Upper lobe of right lung (tissue), 1 donor: Measurements from ENCODE around the gene ALOX12B. TPM values are rescaled to one million over a fixed set of nuclear protein-coding genes. Genes with fewer than 3 reads are reported as not detected.

Experiments
- ATAC-seq: fragments of 200-7000 bp; cut with Tn5 transposase; one replicate; pipeline ENCODE4 v1.9.1; 2020; ENCODE audit warnings: mild to moderate bottlenecking, moderate library complexity
- DNase-seq: peaks from one replicate; pipeline ENCODE4 v3.0.0-alpha.2; 2020
- H3K27ac ChIP-seq: fragments of 200-600 bp; one replicate; pipeline ENCODE4 v1.8.0; 2022
- H3K27me3 ChIP-seq: fragments of 200-600 bp; one replicate; pipeline ENCODE4 v1.8.0; 2022; ENCODE audit warnings: mild to moderate bottlenecking
- H3K36me3 ChIP-seq: fragments of 200-600 bp; one replicate; pipeline ENCODE4 v1.8.0; 2022
- H3K4me1 ChIP-seq: fragments of 200-600 bp; one replicate; pipeline ENCODE4 v1.8.0; 2022
- H3K4me3 ChIP-seq: fragments of 200-600 bp; one replicate; pipeline ENCODE4 v1.8.0; 2022; ENCODE audit warnings: mild to moderate bottlenecking
- H3K9me3 ChIP-seq: fragments of 200-600 bp; one replicate; pipeline ENCODE4 v1.8.0; 2022
- intact Hi-C: fragments of 100-400 bp; cut with DNase I; formaldehyde crosslinking; loops from one replicate; pipeline ENCODE4 v1.11.0; 2022
- total RNA-seq: library from RNA; stranded (reverse); fragmentation: NEBNext Ultra II Directional; extraction: Animal tissue kit (Norgen Biotek cat#: 25700); gene quantifications from one replicate; pipeline ENCODE4 v1.2.1, GENCODE V29; 2021
- TF ChIP-seq, protein P1 (sequence below): fragments of 200-600 bp; IDR thresholded peaks from one replicate; pipeline ENCODE4 v1.8.0; 2022; ENCODE audit warnings: antibody characterized with exemption
- donor health status: DM: no; HTN: yes; CAD: no; lungs with severe emphysema.

Gene ALOX12B
- total RNA-seq, 1 donor from 2014 or later, result not detected

DNA sequence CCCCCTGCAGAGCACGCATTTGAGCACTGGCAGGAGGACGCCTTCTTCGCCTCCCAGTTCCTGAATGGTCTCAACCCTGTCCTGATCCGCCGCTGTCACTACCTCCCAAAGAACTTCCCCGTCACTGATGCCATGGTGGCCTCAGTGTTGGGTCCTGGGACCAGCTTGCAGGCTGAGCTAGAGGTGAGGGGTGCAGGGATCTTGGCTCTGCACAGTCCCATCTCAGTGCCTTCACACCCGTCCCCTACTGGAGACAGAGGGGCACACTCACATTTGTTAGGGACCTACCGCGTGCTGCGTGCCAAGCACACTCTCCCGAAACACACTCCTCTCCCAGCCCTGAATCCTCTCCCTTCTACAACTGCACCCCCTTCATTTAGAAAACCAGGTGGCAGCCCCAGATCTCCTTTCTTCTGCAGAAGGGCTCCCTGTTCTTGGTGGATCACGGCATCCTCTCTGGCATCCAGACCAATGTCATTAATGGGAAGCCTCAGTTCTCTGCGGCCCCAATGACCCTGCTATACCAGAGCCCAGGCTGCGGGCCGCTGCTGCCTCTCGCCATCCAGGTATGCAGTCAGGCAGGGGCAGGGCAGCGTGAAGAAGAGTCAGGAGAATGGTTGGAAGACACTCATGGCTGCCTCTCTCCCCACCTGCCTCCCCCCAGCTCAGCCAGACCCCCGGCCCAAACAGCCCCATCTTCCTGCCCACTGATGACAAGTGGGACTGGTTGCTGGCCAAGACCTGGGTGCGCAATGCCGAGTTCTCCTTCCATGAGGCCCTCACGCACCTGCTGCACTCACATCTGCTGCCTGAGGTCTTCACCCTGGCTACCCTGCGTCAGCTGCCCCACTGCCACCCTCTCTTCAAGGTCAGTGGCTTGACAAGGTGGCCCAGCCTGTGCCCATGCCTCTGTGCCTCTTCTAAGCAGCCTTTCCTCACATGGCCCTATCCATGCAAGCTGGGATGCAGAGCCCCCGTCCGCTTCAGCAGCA lies 42.4 kb downstream of the ALOX12B start:
- DNase-seq (no peak), ATAC-seq (no peak)
- no peaks in the 10 kb centered on the region for H3K27me3 ChIP-seq
- peaks cover 14% of the 10 kb centered on the region for H3K4me1 ChIP-seq
- intact Hi-C loops, result no loop called here
- H3K9me3 ChIP-seq, result no peaks in the 10 kb centered on the region
- no peak overlapping the region for H3K27ac ChIP-seq
- no peak overlapping the region for H3K4me3 ChIP-seq
- TF ChIP-seq, protein P1, sequence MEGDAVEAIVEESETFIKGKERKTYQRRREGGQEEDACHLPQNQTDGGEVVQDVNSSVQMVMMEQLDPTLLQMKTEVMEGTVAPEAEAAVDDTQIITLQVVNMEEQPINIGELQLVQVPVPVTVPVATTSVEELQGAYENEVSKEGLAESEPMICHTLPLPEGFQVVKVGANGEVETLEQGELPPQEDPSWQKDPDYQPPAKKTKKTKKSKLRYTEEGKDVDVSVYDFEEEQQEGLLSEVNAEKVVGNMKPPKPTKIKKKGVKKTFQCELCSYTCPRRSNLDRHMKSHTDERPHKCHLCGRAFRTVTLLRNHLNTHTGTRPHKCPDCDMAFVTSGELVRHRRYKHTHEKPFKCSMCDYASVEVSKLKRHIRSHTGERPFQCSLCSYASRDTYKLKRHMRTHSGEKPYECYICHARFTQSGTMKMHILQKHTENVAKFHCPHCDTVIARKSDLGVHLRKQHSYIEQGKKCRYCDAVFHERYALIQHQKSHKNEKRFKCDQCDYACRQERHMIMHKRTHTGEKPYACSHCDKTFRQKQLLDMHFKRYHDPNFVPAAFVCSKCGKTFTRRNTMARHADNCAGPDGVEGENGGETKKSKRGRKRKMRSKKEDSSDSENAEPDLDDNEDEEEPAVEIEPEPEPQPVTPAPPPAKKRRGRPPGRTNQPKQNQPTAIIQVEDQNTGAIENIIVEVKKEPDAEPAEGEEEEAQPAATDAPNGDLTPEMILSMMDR, result no peak
- no peaks in the 10 kb centered on the region for H3K36me3 ChIP-seq

DNA sequence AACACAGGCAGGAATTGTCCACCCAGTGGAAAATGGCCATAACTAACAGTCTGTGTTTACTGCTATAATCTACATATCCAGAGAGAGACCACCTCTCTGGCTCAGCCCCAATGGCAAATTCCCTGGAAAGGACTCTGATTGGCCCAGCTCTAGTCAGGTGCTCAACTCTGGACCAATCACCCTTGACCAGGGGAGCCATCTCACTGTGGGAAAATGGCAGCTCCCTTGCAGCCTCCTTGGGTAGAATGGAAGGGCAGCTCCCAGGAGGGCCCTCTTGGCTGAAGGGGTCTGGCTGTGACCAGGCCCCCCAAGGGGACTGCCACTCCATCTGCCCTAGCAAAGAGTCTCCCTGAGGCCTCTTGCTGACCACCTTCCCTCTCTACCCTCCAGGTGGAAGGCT lies 45.5 kb downstream of the ALOX12B start:
- TF ChIP-seq, protein P1, result no peak
- peaks cover 14% of the 10 kb centered on the region for H3K4me1 ChIP-seq
- no peaks in the 10 kb centered on the region for H3K36me3 ChIP-seq
- DNase-seq, result no peak
- H3K27me3 ChIP-seq, result peaks cover 13% of the 10 kb centered on the region
- H3K9me3 ChIP-seq, result no peaks in the 10 kb centered on the region
- H3K27ac ChIP-seq, result peak overlapping the region; percentile 83
- peak overlapping the region; percentile 14 for H3K4me3 ChIP-seq
- ATAC-seq, result no peak
- intact Hi-C loops, result no loop called here

DNA sequence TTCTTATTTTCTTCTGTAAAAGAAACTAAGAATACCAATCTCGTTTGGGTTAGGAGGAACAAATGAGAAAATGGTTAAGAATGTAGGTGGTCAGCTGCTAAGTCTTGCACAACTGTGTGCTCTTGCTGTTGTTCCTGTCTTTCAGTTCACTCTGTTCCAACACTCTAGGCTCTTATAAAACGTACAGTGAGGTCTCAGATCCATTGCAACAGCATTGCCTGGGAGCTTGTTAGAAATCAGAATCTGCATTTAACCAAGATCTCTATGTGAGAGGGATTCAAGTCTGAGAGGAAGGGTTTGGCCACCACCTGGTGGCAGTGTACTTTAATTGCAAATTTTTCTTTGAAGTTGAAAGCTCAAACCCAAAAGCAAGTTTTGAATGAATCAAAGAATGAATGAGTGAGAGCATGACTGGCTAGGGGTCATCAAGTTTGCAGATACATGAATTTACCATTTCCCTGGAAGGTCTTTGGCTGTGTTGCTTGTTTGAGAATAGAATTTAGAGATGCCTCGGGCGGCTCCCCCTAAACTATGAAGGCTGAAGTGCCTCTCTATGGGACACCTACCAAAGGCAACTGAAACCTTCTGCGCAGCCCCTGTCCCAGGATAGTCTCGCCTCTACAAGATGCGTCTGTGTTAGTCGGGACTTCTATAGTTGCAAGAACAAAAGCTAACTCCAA lies 46.1 kb downstream of the ALOX12B start:
- TF ChIP-seq, protein P1, result peak; percentile 53
- H3K4me1 ChIP-seq, result peaks cover 14% of the 10 kb centered on the region
- peak overlapping the region; percentile 83 for H3K27ac ChIP-seq

DNA sequence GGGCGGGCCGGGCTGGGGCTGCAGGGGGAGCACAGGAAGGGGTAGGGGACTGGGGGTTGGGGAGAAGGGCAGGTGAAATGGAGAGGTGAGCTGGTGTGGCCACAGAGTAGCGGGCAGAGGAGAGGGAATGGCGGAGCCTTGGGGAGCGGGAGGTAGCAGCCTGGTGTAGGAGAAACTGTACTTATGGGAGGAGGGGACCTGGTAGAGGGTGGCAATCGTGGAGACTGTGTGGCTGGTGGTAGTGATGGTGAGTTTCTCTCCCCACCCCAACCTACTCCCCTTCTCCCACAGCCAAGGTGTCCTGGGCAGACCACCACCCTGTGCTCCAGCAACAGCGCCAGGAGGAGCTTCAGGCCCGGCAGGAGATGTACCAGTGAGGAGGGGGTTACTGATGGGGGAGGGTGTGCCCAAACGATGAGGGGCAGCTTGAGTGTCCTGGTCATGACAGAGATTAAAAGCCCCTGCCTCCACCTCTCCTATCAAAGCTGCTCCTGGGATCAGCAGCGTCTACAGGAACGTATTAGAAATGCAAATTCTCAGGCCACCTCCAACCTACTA lies 47.8 kb downstream of the ALOX12B start:
- ATAC-seq (no peak), DNase-seq (no peak)
- Histone ChIP-seq H3K27me3 (peaks cover 13% of the 10 kb centered on the region), H3K27ac (peak overlapping the region; percentile 83), H3K36me3 (no peaks in the 10 kb centered on the region), H3K4me1 (peaks cover 14% of the 10 kb centered on the region), H3K9me3 (no peaks in the 10 kb centered on the region), H3K4me3 (peak overlapping the region; percentile 55)
- intact Hi-C loops, result no loop called here
- TF ChIP-seq, protein P1, result no peak

More for the DNA sequence above, 46.1 kb downstream of the ALOX12B start:
- H3K9me3 ChIP-seq, result no peaks in the 10 kb centered on the region
- peak; percentile 83 for ATAC-seq
- H3K4me3 ChIP-seq, result peak overlapping the region; percentile 55
- intact Hi-C loops, result no loop called here
- no peak for DNase-seq
- no peaks in the 10 kb centered on the region for H3K36me3 ChIP-seq
- H3K27me3 ChIP-seq, result peaks cover 13% of the 10 kb centered on the region

DNA sequence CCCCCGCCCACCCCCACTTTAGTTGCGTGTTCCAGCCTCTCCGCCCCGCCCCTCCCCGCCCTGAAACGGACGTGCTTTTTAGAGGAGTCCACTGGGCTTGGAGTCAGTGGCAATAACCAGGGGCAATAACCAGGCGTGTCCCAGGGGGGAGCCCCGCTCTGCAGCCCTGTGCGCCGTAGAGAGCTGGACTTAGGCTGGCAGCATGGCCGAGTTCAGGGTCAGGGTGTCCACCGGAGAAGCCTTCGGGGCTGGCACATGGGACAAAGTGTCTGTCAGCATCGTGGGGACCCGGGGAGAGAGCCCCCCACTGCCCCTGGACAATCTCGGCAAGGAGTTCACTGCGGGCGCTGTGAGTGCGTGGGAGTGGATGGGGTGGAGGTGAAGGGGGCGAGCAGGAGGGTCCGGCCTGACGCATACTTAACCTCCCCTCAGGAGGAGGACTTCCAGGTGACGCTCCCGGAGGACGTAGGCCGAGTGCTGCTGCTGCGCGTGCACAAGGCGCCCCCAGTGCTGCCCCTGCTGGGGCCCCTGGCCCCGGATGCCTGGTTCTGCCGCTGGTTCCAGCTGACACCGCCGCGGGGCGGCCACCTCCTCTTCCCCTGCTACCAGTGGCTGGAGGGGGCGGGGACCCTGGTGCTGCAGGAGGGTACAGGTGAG lies 48.4 kb downstream of the ALOX12B start, which contains the start of gene ALOX15B:
Gene ALOX15B (plus strand): TSS at position 106 of the 657 bp plus-strand sequence. CDS start 97 bp downstream, at position 203.
- H3K4me3 ChIP-seq, result peak within 1 kb of the TSS; percentile 55
- peaks cover 14% of the 10 kb centered on the region for H3K4me1 ChIP-seq
- DNase-seq, result peak; percentile 92
- no peaks in the 10 kb centered on the region for H3K36me3 ChIP-seq
- peak within 1 kb of the TSS; percentile 83 for H3K27ac ChIP-seq
- H3K9me3 ChIP-seq, result no peaks in the 10 kb centered on the region
- peaks cover 13% of the 10 kb centered on the region for H3K27me3 ChIP-seq
- ATAC-seq, result peak; percentile 79
- TF ChIP-seq, protein P1, result no peak
- intact Hi-C loops, result no loop called here
